GM04504 (cell line): ENCODE results near the gene VMA21.

Experiments
- DNase-seq: peaks from one replicate; pipeline ENCODE4 v3.0.0-alpha.2; 2012; ENCODE audit warnings: low read depth

Gene VMA21

GRCh38 chrX:151396825-151397740 is at the start of gene VMA21:
TSS of gene VMA21 (plus strand) at chrX:151397206. CDS start at chrX:151397309, 103 bp downstream.
- peak; percentile 47 for DNase-seq

- DNase-seq: no peak
Measured at GRCh38 chrX:151359341-151359740, 37.7 kb upstream of the VMA21 start.

GRCh38 chrX:151359931-151360871 is 36.8 kb upstream of the VMA21 start:
- no peak for DNase-seq

- DNase-seq: no peak
Measured at GRCh38 chrX:151363316-151363715, 33.7 kb upstream of the VMA21 start.

GRCh38 chrX:151365579-151365978 is 31.4 kb upstream of the VMA21 start:
- no peak for DNase-seq

- no peak for DNase-seq
Measured at GRCh38 chrX:151370906-151371305, 26.1 kb upstream of the VMA21 start.

- no peak for DNase-seq
Measured at GRCh38 chrX:151384807-151385206, 12.2 kb upstream of the VMA21 start.

- DNase-seq: no peak
Measured at GRCh38 chrX:151386838-151387459, 10.1 kb upstream of the VMA21 start.

- no peak for DNase-seq
Measured at GRCh38 chrX:151391722-151392121, 5.3 kb upstream of the VMA21 start.

GRCh38 chrX:151393514-151393913 is 3.5 kb upstream of the VMA21 start:
- DNase-seq: no peak

- peak; percentile 25 for DNase-seq
Measured at GRCh38 chrX:151396042-151396824, 773 bp upstream of the VMA21 start.

- DNase-seq: no peak
Measured at GRCh38 chrX:151397741-151398070, 700 bp downstream of the VMA21 start.

GRCh38 chrX:151398346-151398745 is 1.3 kb downstream of the VMA21 start:
- no peak for DNase-seq

- no peak for DNase-seq
Measured at GRCh38 chrX:151402719-151403390, 5.8 kb downstream of the VMA21 start.

- no peak for DNase-seq
Measured at GRCh38 chrX:151416579-151416978, 19.6 kb downstream of the VMA21 start.

GRCh38 chrX:151419782-151420181 is 22.8 kb downstream of the VMA21 start:
- no peak for DNase-seq

GRCh38 chrX:151424505-151424904 is 27.5 kb downstream of the VMA21 start:
- no peak for DNase-seq

GRCh38 chrX:151448509-151448908 is 51.5 kb downstream of the VMA21 start:
- DNase-seq: no peak

- no peak for DNase-seq
Measured at GRCh38 chrX:151458824-151459223, 61.8 kb downstream of the VMA21 start.
